H1 (cell line): ENCODE data around the gene PPP1R1C. TPM values are rescaled to one million over a fixed set of nuclear protein-coding genes. Genes with fewer than 3 reads are reported as not detected.

Source experiments
- CTCF ChIA-PET: fragments of 300-600 bp; sonication (Branson Sonifier 250); formaldehyde crosslinking; loops from one replicate; lab custom pipeline; 2021; ENCODE audit not compliant: partially characterized antibody; lab: Charles Lee
- POLR2A ChIA-PET: fragments of 300-600 bp; sonication (Branson Sonifier 250); formaldehyde crosslinking; loops from one replicate; lab custom pipeline; 2021; ENCODE audit warnings: inconsistent platforms; ENCODE audit not compliant: partially characterized antibody; lab: Charles Lee
- DNase-seq, 2 experiments: peaks; one replicate each; pipeline versions ENCODE4 v3.0.0 to v3.0.0-alpha.2; 2010 to 2022; ENCODE audit warnings: low spot score in 2 of 2, low read depth in 1 of 2, mixed read lengths in 1 of 2
- FAIRE-seq: peaks from 2 replicates; lab custom pipeline; 2011; peaks lifted over from hg19 to GRCh38; lab: Jason Lieb, UNC
- H2AFZ ChIP-seq: 2 replicates; pipeline ENCODE4 v1.8.1; 2012; ENCODE audit warnings: low read length, inconsistent platforms
- H2AK5ac ChIP-seq: 2 replicates; pipeline ENCODE4 v1.6.1; 2013; ENCODE audit warnings: low read depth, low read length
- H2BK120ac ChIP-seq: replicated peaks from 2 replicates; pipeline ENCODE3; 2013; ENCODE audit warnings: low read depth, low read length, inconsistent platforms
- H2BK12ac ChIP-seq: 2 replicates; pipeline ENCODE4 v1.6.1; 2013; ENCODE audit warnings: low read depth, low read length
- H2BK15ac ChIP-seq: 2 replicates; pipeline ENCODE4 v1.6.1; 2013; ENCODE audit warnings: low read length
- H2BK20ac ChIP-seq: 2 replicates; pipeline ENCODE4 v1.6.1; 2013; ENCODE audit warnings: low read length
- H2BK5ac ChIP-seq: 2 replicates; pipeline ENCODE4 v1.6.1; 2013; ENCODE audit warnings: low read depth, low read length
- H3K14ac ChIP-seq: 2 replicates; pipeline ENCODE4 v1.6.1; 2013; ENCODE audit warnings: inconsistent platforms; ENCODE audit not compliant: insufficient read length
- H3K18ac ChIP-seq: 2 replicates; pipeline ENCODE4 v1.6.1; 2013; ENCODE audit warnings: low read length; ENCODE audit errors: extremely low read depth
- H3K23ac ChIP-seq: 2 replicates; pipeline ENCODE4 v1.6.1; 2013; ENCODE audit warnings: inconsistent platforms; ENCODE audit not compliant: insufficient read length
- H3K23me2 ChIP-seq: 2 replicates; pipeline ENCODE4 v1.6.1; 2013; ENCODE audit warnings: low read depth, low read length
- H3K27ac ChIP-seq: 2 replicates; pipeline ENCODE4 v1.6.1; 2011; ENCODE audit warnings: low read depth, low read length, inconsistent platforms
- H3K27me3 ChIP-seq, 4 experiments: replicated peaks in 1 of 4; 1 replicate in 1 of 4; 2 replicates in 3 of 4; pipeline versions ENCODE4 v1.6.1 to v1.8.1; 2011 to 2013; ENCODE audit warnings: low read length in 3 of 4, mild to moderate bottlenecking in 3 of 4, inconsistent platforms in 2 of 4, mixed read lengths in 2 of 4, moderate library complexity in 1 of 4; ENCODE audit not compliant: control insufficient read depth in 3 of 4, insufficient read depth in 3 of 4; ENCODE audit errors: extremely low read depth in 1 of 4
- H3K36me3 ChIP-seq, 4 experiments: 2 replicates each; pipeline versions ENCODE4 v1.6.1 to v1.8.1; 2011 to 2013; ENCODE audit warnings: mild to moderate bottlenecking in 4 of 4, low read length in 3 of 4, moderate library complexity in 2 of 4, control low read depth in 1 of 4, inconsistent platforms in 1 of 4; ENCODE audit not compliant: insufficient read depth in 4 of 4, control insufficient read depth in 2 of 4
- H3K4ac ChIP-seq: replicated peaks from 2 replicates; pipeline ENCODE3; 2013; ENCODE audit warnings: low read length, low read depth, mixed read lengths, inconsistent platforms; ENCODE audit not compliant: insufficient read length
- H3K4me1 ChIP-seq, 4 experiments: replicated peaks in 1 of 4; 1 replicate in 1 of 4; 2 replicates in 3 of 4; pipeline versions ENCODE4 v1.6.1 to v1.8.1; 2011 to 2013; ENCODE audit warnings: low read length in 3 of 4, inconsistent platforms in 2 of 4, mixed read lengths in 1 of 4; ENCODE audit not compliant: insufficient read depth in 4 of 4, control insufficient read depth in 3 of 4
- H3K4me2 ChIP-seq, 2 experiments: 2 replicates each; pipeline versions ENCODE4 v1.6.1 to v1.8.1; 2011 to 2013; ENCODE audit warnings: low read depth in 2 of 2, low read length in 2 of 2, control low read depth in 1 of 2, inconsistent platforms in 1 of 2, mild to moderate bottlenecking in 1 of 2; ENCODE audit not compliant: insufficient read depth in 1 of 2
- H3K4me3 ChIP-seq, 4 experiments: fragments of 200-600, 300-600 bp in 1 of 4; sonication (generic), shearing (Covaris generic), sonication (Bioruptor Twin) in 1 of 4; 2 replicates each; pipeline versions ENCODE4 v1.5.1 to v1.8.1; 2011 to 2016; ENCODE audit warnings: low read length in 4 of 4, low read depth in 3 of 4, control low read depth in 2 of 4, inconsistent platforms in 2 of 4, mild to moderate bottlenecking in 2 of 4, mixed read lengths in 1 of 4, moderate library complexity in 1 of 4; ENCODE audit not compliant: insufficient read depth in 2 of 4; ENCODE audit errors: extremely low read depth in 1 of 4
- H3K56ac ChIP-seq: replicated peaks from 2 replicates; pipeline ENCODE3; 2013; ENCODE audit warnings: low read depth, mild to moderate bottlenecking, mixed read lengths, low read length, inconsistent platforms; ENCODE audit not compliant: insufficient read length
- H3K79me1 ChIP-seq: 2 replicates; pipeline ENCODE4 v1.6.1; 2013; ENCODE audit warnings: low read depth, low read length, control low read depth
- H3K79me2 ChIP-seq, 2 experiments: 2 replicates each; pipeline versions ENCODE4 v1.6.1 to v1.8.1; 2012 to 2013; ENCODE audit warnings: low read length in 2 of 2, mild to moderate bottlenecking in 2 of 2, inconsistent platforms in 1 of 2; ENCODE audit not compliant: insufficient read depth in 2 of 2, control insufficient read depth in 1 of 2
- H3K9ac ChIP-seq, 4 experiments: replicated peaks in 1 of 4; 1 replicate in 1 of 4; 2 replicates in 3 of 4; pipeline versions ENCODE4 v1.6.1 to v1.8.1; 2011 to 2013; ENCODE audit warnings: low read depth in 3 of 4, low read length in 3 of 4, control low read depth in 2 of 4, mild to moderate bottlenecking in 2 of 4, moderate library complexity in 2 of 4, inconsistent platforms in 1 of 4; ENCODE audit errors: extremely low read depth in 1 of 4
- H3K9me3 ChIP-seq, 2 experiments: 2 replicates each; pipeline versions ENCODE4 v1.6.1 to v1.8.1; 2012 to 2013; ENCODE audit warnings: mild to moderate bottlenecking in 2 of 2, moderate library complexity in 2 of 2, control low read depth in 1 of 2, inconsistent platforms in 1 of 2, low read depth in 1 of 2, low read length in 1 of 2, mixed read lengths in 1 of 2; ENCODE audit not compliant: insufficient read depth in 2 of 2
- H4K20me1 ChIP-seq, 2 experiments: replicated peaks in 1 of 2; 2 replicates each; pipeline versions ENCODE3 to v1.8.1; 2011 to 2013; ENCODE audit warnings: inconsistent platforms in 2 of 2, low read length in 2 of 2, mild to moderate bottlenecking in 1 of 2; ENCODE audit not compliant: insufficient read depth in 2 of 2, control insufficient read depth in 1 of 2
- H4K5ac ChIP-seq: 2 replicates; pipeline ENCODE4 v1.6.1; 2013; ENCODE audit warnings: low read length, low read depth, mixed read lengths, inconsistent platforms; ENCODE audit not compliant: insufficient read length
- H4K8ac ChIP-seq: 2 replicates; pipeline ENCODE4 v1.8.0; 2013; ENCODE audit warnings: mild to moderate bottlenecking, moderate library complexity, low read length, inconsistent platforms; ENCODE audit not compliant: insufficient read depth; ENCODE audit errors: extremely low read depth
- H4K91ac ChIP-seq: replicated peaks from 2 replicates; pipeline ENCODE3; 2013; ENCODE audit warnings: low read length, mixed read lengths, inconsistent platforms; ENCODE audit not compliant: insufficient read length
- CBX8 ChIP-seq: fragments of 300-800, 300-1000 bp; sonication (generic); IDR thresholded peaks from 2 replicates; pipeline ENCODE4 v1.7.1; 2016; ENCODE audit warnings: low read depth, low read length, borderline replicate concordance
- RAD21 ChIP-seq, 2 experiments: IDR thresholded peaks in 1 of 2; conservative IDR thresholded peaks in 1 of 2; 2 replicates each; pipeline ENCODE4 v1.6.1; 2011; ENCODE audit warnings: low read depth in 2 of 2, low read length in 2 of 2, improper control_type of control experiment in 1 of 2, inconsistent platforms in 1 of 2, mild to moderate bottlenecking in 1 of 2, moderate library complexity in 1 of 2
- SIX5 ChIP-seq: IDR thresholded peaks from 2 replicates; pipeline ENCODE4 v1.6.1; 2011; ENCODE audit warnings: mild to moderate bottlenecking, low read depth, low read length
- SP1 ChIP-seq: IDR thresholded peaks from 2 replicates; pipeline ENCODE4 v1.6.1; 2011; ENCODE audit warnings: low read depth, low read length
- WGBS, 2 experiments: shearing (Covaris generic) in 1 of 2; methylation state at CpG; one replicate each; pipeline versions ENCODE4 v1.1.6 to v1.1.7; 2013 to 2015; ENCODE audit warnings: low lambda C conversion rate in 2 of 2, mixed read lengths in 2 of 2, inconsistent platforms in 1 of 2, low coverage in 1 of 2, missing lambda C conversion rate in 1 of 2; ENCODE audit not compliant: insufficient replicate concordance in 2 of 2, insufficient coverage in 1 of 2, insufficient read length in 1 of 2; ENCODE audit errors: extremely low coverage in 1 of 2, missing lambda C conversion rate in 1 of 2; 5-methylcytosine and 5-hydroxymethylcytosine counted together
- polyA plus RNA-seq, 7 experiments: library from polyadenylated mRNA; depleted of rRNA in 3 of 7; stranded (reverse) in 5 of 7; unstranded in 2 of 7; fragments of >200 nt in 5 of 7; fragments of 200-250 nt in 2 of 7; gene quantifications; 1 replicate in 5 of 7; 2 replicates in 1 of 7; 4 replicates in 1 of 7; pipeline versions ENCODE4 v1.2.1 to v1.2.3, GENCODE V29; 2011 to 2013; ENCODE audit warnings: missing spikeins in 2 of 7, mixed read lengths in 2 of 7
- total RNA-seq: library from RNA; stranded (reverse); fragmentation: NEBNext Ultra II Directional; extraction: Animal tissue kit (Norgen Biotek cat#: 25700); gene quantifications from 2 replicates; pipeline ENCODE4 v1.2.1, GENCODE V29; 2021
- TF ChIP-seq, protein P1 (sequence below), 3 experiments: IDR thresholded peaks; 1 replicate in 2 of 3; 2 replicates in 1 of 3; pipeline versions ENCODE4 v1.5.1 to v1.6.1; 2011; ENCODE audit warnings: low read length in 3 of 3, mild to moderate bottlenecking in 3 of 3, inconsistent platforms in 2 of 3, low read depth in 1 of 3, moderate library complexity in 1 of 3; ENCODE audit not compliant: insufficient read depth in 1 of 3; ENCODE audit errors: control extremely low read depth in 1 of 3

The PPP1R1C gene
- total and polyA plus RNA-seq, 2 of the 8 experiments (the other 6 are each of a cell fraction or from before 2014, with no cell fraction given): 1.3 to 5.3 TPM

DNA sequence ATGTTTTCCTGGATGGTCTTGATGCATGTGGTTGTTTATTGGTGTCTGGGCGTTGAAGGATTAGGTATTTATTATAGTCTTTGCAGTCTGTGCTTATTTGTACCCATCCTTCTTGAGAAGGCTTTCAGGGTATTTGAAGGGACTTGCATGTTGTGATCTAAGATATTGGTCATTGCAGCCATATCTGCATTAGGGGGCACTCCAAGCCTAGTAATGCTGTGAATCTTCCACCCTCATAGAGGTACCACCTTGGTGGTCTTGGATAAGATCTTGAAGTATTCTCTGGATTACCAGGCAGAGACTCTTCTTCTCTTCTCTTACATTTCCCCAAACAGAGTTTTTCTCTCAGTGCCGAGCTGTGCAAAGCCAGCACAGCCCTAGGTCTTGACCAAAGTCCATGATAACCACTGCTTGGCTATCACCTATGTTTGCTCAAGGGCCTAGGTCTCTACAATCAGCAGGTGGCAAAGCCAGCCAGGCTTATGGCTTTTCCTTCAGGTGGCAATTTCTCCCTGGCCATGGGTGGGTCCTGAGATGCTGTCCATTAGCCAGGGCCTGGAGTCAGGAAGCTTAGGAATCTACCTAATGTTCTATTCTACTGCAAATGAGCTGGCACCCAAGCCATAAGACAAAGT, 15.4 kb upstream of the PPP1R1C start:
- Histone ChIP-seq H3K23me2 (no peaks in the 10 kb centered on the region), H2BK5ac (no peak overlapping the region), H3K36me3 (no peaks in the 10 kb centered on the region), H4K8ac (no peak overlapping the region), H2AFZ (no peak overlapping the region), H3K18ac (no peak overlapping the region), H3K27ac (no peak overlapping the region), H3K4ac (no peak overlapping the region), H3K4me2 (no peak overlapping the region), H4K20me1 (no peaks in the 10 kb centered on the region), H4K91ac (no peak overlapping the region), H3K56ac (no peak overlapping the region), H3K23ac (no peak overlapping the region), H3K79me1 (no peaks in the 10 kb centered on the region), H3K27me3 (no peaks in the 10 kb centered on the region), H4K5ac (no peak overlapping the region), H2BK12ac (no peak overlapping the region), H2BK15ac (no peak overlapping the region), H3K9ac (no peak overlapping the region), H3K4me3 (no peak overlapping the region), H3K14ac (no peak overlapping the region), H3K9me3 (no peaks in the 10 kb centered on the region), H2BK20ac (no peak overlapping the region), H3K79me2 (no peaks in the 10 kb centered on the region), H2AK5ac (no peak overlapping the region), H2BK120ac (no peak overlapping the region), H3K4me1 (no peaks in the 10 kb centered on the region)
- ChIA-PET CTCF (interaction anchor here (0.6 to 2.3 kb wide), 13 partner anchors 10 to 901 kb away, joined by 3 to 18 read pairs (median 3); no protein-coding TSS in a partner anchor), POLR2A (no interaction called here)
- no peak for DNase-seq
- WGBS, 2 experiments: 76% methylated on average over 2 of the region's 2 CpGs; no CpG with 5 or more reads in 1 of the 2 experiments
- no peak for FAIRE-seq
- no peak for TF ChIP-seq CBX8
- TF ChIP-seq, protein P1, sequence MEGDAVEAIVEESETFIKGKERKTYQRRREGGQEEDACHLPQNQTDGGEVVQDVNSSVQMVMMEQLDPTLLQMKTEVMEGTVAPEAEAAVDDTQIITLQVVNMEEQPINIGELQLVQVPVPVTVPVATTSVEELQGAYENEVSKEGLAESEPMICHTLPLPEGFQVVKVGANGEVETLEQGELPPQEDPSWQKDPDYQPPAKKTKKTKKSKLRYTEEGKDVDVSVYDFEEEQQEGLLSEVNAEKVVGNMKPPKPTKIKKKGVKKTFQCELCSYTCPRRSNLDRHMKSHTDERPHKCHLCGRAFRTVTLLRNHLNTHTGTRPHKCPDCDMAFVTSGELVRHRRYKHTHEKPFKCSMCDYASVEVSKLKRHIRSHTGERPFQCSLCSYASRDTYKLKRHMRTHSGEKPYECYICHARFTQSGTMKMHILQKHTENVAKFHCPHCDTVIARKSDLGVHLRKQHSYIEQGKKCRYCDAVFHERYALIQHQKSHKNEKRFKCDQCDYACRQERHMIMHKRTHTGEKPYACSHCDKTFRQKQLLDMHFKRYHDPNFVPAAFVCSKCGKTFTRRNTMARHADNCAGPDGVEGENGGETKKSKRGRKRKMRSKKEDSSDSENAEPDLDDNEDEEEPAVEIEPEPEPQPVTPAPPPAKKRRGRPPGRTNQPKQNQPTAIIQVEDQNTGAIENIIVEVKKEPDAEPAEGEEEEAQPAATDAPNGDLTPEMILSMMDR (IDR thresholded peaks at IDR 0.05; ENCODE audit: control extremely low read depth in 1 of 3, insufficient read depth in 1 of 3, low read depth in 1 of 3, low read length in 3 of 3): peak in 2 of 3 experiments; percentile 46 to 48; a peak in 2 of 4 replicates
- no peak for TF ChIP-seq SP1
- peak; percentile 71 to 75 for TF ChIP-seq RAD21 (IDR thresholded peaks at IDR 0.05 in 1 of 2, conservative IDR thresholded peaks at IDR 0.05 in 1 of 2; ENCODE audit: low read depth in 2 of 2, low read length in 2 of 2)
- no peak for TF ChIP-seq SIX5
